K562 (cell line): ENCODE data around the gene DNAAF1. TPM values are rescaled to one million over a fixed set of nuclear protein-coding genes. Genes with fewer than 3 reads are reported as not detected.

Experiments
- ATF7 ChIP-seq: fragments of 450-650 bp; IDR thresholded peaks from 2 replicates; pipeline ENCODE4 v1.7.1; 2014; ENCODE audit warnings: mild to moderate bottlenecking, moderate library complexity
- BRD9 ChIP-seq: fragments of 450-650 bp; IDR thresholded peaks from 2 replicates; pipeline ENCODE4 v1.6.1; 2018; ENCODE audit warnings: low read depth; ENCODE audit not compliant: partially characterized antibody
- DMBX1 ChIP-seq: fragments of 250-450 bp; sonication (Bioruptor Pico); IDR thresholded peaks from 2 replicates; pipeline ENCODE4 v1.8.0; 2022; ENCODE audit warnings: inconsistent platforms, mild to moderate bottlenecking, moderate library complexity, borderline replicate concordance
- GABPA ChIP-seq: fragments of 200-800 bp; sonication (Bioruptor generic); conservative IDR thresholded peaks from 2 replicates; pipeline ENCODE4 v1.6.1; 2016; ENCODE audit warnings: low read depth, missing genetic modification characterization, missing compliant biosample characterization
- HDAC1 ChIP-seq, 2 experiments: fragments of 450-650 bp; IDR thresholded peaks; 2 replicates each; pipeline ENCODE4 v1.6.1; 2016 to 2017; ENCODE audit warnings: inconsistent platforms in 1 of 2, mild to moderate bottlenecking in 1 of 2, moderate library complexity in 1 of 2
- KDM2B ChIP-seq: fragments of 250-450 bp; sonication (Bioruptor Pico); IDR thresholded peaks from 2 replicates; pipeline ENCODE4 v1.8.0; 2021; ENCODE audit warnings: mild to moderate bottlenecking, moderate library complexity
- PHF20 ChIP-seq: fragments of 450-650 bp; IDR thresholded peaks from 2 replicates; pipeline ENCODE4 v1.6.1; 2018; ENCODE audit not compliant: partially characterized antibody
- POLR2H ChIP-seq: IDR thresholded peaks from 2 replicates; pipeline ENCODE4 v1.6.1; 2016; ENCODE audit warnings: missing genetic modification characterization, low read depth, mild to moderate bottlenecking, control low read depth, missing compliant biosample characterization, moderate library complexity
- PTBP1 ChIP-seq: fragments of 200-400 bp; formaldehyde crosslinking; IDR thresholded peaks from 2 replicates; pipeline ENCODE4 v1.6.1; 2017; ENCODE audit warnings: low read depth, low read length
- TRIM28 ChIP-seq: fragments of 450-650 bp; IDR thresholded peaks from 2 replicates; pipeline ENCODE4 v1.6.1; 2017
- ZNF75A ChIP-seq: fragments of 450-650 bp; formaldehyde crosslinking; IDR thresholded peaks from 2 replicates; pipeline ENCODE4 v1.4.0; 2020; ENCODE audit warnings: mild to moderate bottlenecking
- polyA plus RNA-seq, 8 experiments: library from polyadenylated mRNA; depleted of rRNA in 4 of 8; stranded (reverse) in 5 of 8; unstranded in 3 of 8; fragments of >200 nt; fragmentation: Nextera tagmentation in 2 of 8; fragmentation: Illumina TruSeq in 1 of 8; extraction: Ambion mirVana in 2 of 8; extraction: Trizol in 1 of 8; gene quantifications; 2 replicates each; pipeline versions ENCODE4 v1.2.1 to v1.2.3, GENCODE V29; 2011 to 2014; ENCODE audit warnings: inconsistent platforms in 1 of 8, missing spikeins in 1 of 8
- total RNA-seq, 7 experiments: library from RNA; depleted of rRNA in 6 of 7; stranded (reverse); fragments of >200 nt in 6 of 7; fragmentation: Illumina TruSeq in 2 of 7; extraction: Trizol in 2 of 7; gene quantifications; 2 replicates each; pipeline versions ENCODE4 v1.2.1 to v1.2.3, GENCODE V29; 2011 to 2021; ENCODE audit warnings: low replicate concordance in 1 of 7
- TF ChIP-seq, protein P1 (sequence below), 2 experiments: fragments of 450-650 bp in 1 of 2; sonication (generic) in 1 of 2; formaldehyde crosslinking in 1 of 2; IDR thresholded peaks; 2 replicates each; pipeline versions ENCODE4 v1.7.1 to v1.9.0; 2016 to 2022; ENCODE audit warnings: inconsistent platforms in 1 of 2, mild to moderate bottlenecking in 1 of 2, missing genetic modification reagents in 1 of 2
- TF ChIP-seq, protein P2 (sequence below): fragments of 250-450 bp; sonication (Bioruptor Pico); IDR thresholded peaks from 2 replicates; pipeline ENCODE4 v1.9.0; 2021; ENCODE audit warnings: mild to moderate bottlenecking, inconsistent platforms
- TF ChIP-seq, protein P3 (sequence below): fragments of 450-650 bp; IDR thresholded peaks from 2 replicates; pipeline ENCODE4 v1.6.1; 2016

The DNAAF1 gene
- total and polyA plus RNA-seq, 9 of the 15 experiments (the other 6 are each of a cell fraction or from before 2014, with no cell fraction given) = 0.01 TPM; not detected in 8

DNA sequence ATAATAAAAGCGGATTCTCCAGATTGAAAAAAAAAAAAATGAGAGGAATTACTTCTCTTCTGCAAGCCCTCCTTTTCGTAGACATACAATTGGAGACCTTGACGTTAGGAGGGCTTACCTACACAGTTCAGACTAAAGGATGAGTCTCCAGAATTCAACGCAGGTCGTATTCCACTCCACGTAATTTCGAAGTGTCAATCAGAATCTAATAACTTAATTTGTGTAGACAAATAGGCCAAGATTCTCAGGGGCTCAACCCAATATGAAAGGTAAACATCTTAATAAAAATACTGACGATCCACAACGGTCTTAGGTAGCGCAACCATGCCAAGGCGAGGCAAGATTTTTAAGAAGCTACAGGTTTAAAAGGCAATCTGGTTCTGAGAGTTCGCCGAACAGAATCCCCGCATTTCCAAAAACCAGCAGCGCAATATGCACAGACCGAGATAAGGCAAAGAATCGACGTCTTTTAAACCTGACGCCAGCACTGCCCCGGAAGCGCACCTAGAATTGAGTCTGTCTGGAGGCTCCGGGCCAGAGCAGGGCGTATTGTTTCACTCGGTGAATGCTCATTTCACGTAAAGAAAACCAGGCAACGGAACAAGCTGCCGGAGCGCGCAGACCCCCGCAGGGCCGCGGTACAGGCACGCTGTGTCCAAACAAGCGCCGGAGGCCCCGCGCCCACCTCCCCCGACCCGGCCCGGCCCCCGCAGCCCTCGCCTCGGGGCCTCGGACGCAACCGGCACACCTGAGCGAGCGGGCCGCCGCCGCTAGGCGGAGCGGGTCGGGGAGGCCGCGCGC is 29.0 kb upstream of the DNAAF1 start (continued):
- TF ChIP-seq, protein P1, sequence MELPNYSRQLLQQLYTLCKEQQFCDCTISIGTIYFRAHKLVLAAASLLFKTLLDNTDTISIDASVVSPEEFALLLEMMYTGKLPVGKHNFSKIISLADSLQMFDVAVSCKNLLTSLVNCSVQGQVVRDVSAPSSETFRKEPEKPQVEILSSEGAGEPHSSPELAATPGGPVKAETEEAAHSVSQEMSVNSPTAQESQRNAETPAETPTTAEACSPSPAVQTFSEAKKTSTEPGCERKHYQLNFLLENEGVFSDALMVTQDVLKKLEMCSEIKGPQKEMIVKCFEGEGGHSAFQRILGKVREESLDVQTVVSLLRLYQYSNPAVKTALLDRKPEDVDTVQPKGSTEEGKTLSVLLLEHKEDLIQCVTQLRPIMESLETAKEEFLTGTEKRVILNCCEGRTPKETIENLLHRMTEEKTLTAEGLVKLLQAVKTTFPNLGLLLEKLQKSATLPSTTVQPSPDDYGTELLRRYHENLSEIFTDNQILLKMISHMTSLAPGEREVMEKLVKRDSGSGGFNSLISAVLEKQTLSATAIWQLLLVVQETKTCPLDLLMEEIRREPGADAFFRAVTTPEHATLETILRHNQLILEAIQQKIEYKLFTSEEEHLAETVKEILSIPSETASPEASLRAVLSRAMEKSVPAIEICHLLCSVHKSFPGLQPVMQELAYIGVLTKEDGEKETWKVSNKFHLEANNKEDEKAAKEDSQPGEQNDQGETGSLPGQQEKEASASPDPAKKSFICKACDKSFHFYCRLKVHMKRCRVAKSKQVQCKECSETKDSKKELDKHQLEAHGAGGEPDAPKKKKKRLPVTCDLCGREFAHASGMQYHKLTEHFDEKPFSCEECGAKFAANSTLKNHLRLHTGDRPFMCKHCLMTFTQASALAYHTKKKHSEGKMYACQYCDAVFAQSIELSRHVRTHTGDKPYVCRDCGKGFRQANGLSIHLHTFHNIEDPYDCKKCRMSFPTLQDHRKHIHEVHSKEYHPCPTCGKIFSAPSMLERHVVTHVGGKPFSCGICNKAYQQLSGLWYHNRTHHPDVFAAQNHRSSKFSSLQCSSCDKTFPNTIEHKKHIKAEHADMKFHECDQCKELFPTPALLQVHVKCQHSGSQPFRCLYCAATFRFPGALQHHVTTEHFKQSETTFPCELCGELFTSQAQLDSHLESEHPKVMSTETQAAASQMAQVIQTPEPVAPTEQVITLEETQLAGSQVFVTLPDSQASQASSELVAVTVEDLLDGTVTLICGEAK (IDR thresholded peaks at IDR 0.05) = peak; percentile 67; the same call in 1 of the 2 replicates
- TF ChIP-seq, protein P1 (CRISPR knock-in tag; IDR thresholded peaks at IDR 0.05) = no peak
- TF ChIP-seq, protein P2, sequence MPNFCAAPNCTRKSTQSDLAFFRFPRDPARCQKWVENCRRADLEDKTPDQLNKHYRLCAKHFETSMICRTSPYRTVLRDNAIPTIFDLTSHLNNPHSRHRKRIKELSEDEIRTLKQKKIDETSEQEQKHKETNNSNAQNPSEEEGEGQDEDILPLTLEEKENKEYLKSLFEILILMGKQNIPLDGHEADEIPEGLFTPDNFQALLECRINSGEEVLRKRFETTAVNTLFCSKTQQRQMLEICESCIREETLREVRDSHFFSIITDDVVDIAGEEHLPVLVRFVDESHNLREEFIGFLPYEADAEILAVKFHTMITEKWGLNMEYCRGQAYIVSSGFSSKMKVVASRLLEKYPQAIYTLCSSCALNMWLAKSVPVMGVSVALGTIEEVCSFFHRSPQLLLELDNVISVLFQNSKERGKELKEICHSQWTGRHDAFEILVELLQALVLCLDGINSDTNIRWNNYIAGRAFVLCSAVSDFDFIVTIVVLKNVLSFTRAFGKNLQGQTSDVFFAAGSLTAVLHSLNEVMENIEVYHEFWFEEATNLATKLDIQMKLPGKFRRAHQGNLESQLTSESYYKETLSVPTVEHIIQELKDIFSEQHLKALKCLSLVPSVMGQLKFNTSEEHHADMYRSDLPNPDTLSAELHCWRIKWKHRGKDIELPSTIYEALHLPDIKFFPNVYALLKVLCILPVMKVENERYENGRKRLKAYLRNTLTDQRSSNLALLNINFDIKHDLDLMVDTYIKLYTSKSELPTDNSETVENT (CRISPR knock-in tag) = no peak
- TF ChIP-seq ATF7 (0 out of 2 replicates have a peak, but pooled peaks have one; percentile 6), BRD9 (peak; percentile 55), ZNF75A (no peak), KDM2B (CRISPR knock-in tag) (0 out of 2 replicates have a peak, but pooled peaks have one; percentile 77), PHF20 (no peak), HDAC1 (IDR thresholded peaks at IDR 0.05) (peak in 1 of 2 experiments; percentile 85; a peak in 2 of 4 replicates), GABPA (tag) (peak; percentile 87), PTBP1 (no peak), DMBX1 (CRISPR knock-in tag) (0 out of 2 replicates have a peak, but pooled peaks have one; percentile 4), POLR2H (tag) (peak; percentile 76; the same call in 1 of the 2 replicates), TRIM28 (no peak)
- TF ChIP-seq, protein P3, sequence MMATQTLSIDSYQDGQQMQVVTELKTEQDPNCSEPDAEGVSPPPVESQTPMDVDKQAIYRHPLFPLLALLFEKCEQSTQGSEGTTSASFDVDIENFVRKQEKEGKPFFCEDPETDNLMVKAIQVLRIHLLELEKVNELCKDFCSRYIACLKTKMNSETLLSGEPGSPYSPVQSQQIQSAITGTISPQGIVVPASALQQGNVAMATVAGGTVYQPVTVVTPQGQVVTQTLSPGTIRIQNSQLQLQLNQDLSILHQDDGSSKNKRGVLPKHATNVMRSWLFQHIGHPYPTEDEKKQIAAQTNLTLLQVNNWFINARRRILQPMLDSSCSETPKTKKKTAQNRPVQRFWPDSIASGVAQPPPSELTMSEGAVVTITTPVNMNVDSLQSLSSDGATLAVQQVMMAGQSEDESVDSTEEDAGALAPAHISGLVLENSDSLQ = peak; percentile 71
